Fibroblast of lung (primary cell): ENCODE measurements around the gene PRKCA. TPM values are rescaled to one million over a fixed set of nuclear protein-coding genes. Genes with fewer than 3 reads are reported as not detected.

Source experiments
- DNase-seq, 2 donors: peaks; one replicate each; pipeline versions ENCODE4 v3.0.0 to v3.0.0-alpha.2; 2010; ENCODE audit warnings: low read depth in 2 of 2
- H2AFZ ChIP-seq: 2 replicates; pipeline ENCODE4 v1.5.1; 2012; ENCODE audit warnings: low read length, control low read depth, inconsistent platforms
- H3K27ac ChIP-seq: 2 replicates; pipeline ENCODE4 v1.5.1; 2011; ENCODE audit warnings: low read length, control low read depth; ENCODE audit not compliant: insufficient read depth
- H3K27me3 ChIP-seq: 2 replicates; pipeline ENCODE4 v1.5.1; 2011; ENCODE audit warnings: mild to moderate bottlenecking, low read length; ENCODE audit not compliant: control insufficient read depth, insufficient read depth
- H3K36me3 ChIP-seq: 2 replicates; pipeline ENCODE4 v1.5.1; 2011; ENCODE audit warnings: low read length; ENCODE audit not compliant: control insufficient read depth, insufficient read depth
- H3K4me1 ChIP-seq: 2 replicates; pipeline ENCODE4 v1.5.1; 2011; ENCODE audit warnings: low read length; ENCODE audit not compliant: control insufficient read depth, insufficient read depth; ENCODE audit errors: extremely low read depth
- H3K4me2 ChIP-seq: 2 replicates; pipeline ENCODE4 v1.5.1; 2011; ENCODE audit warnings: low read length, control low read depth; ENCODE audit not compliant: insufficient read depth; ENCODE audit errors: extremely low read depth
- H3K4me3 ChIP-seq, 4 experiments: fragments of 200-600 bp in 1 of 4; sonication (generic) in 1 of 4; replicated peaks in 1 of 4; 2 replicates each; pipeline ENCODE4 v1.5.1; 2011 to 2016; ENCODE audit warnings: low read length in 4 of 4, low read depth in 3 of 4, mild to moderate bottlenecking in 3 of 4, control low read depth in 2 of 4, inconsistent platforms in 1 of 4, mixed read lengths in 1 of 4; ENCODE audit not compliant: insufficient read depth in 1 of 4; ENCODE audit errors: control extremely low read depth in 1 of 4
- H3K79me2 ChIP-seq: 2 replicates; pipeline ENCODE4 v1.5.1; 2012; ENCODE audit warnings: mild to moderate bottlenecking, low read length, inconsistent platforms; ENCODE audit not compliant: control insufficient read depth, insufficient read depth
- H3K9ac ChIP-seq: 2 replicates; pipeline ENCODE4 v1.5.1; 2011; ENCODE audit warnings: mild to moderate bottlenecking, low read length, control low read depth; ENCODE audit not compliant: insufficient read depth
- H3K9me3 ChIP-seq: 2 replicates; pipeline ENCODE4 v1.5.1; 2012; ENCODE audit warnings: low read depth, low read length; ENCODE audit not compliant: control insufficient read depth, insufficient read depth
- H4K20me1 ChIP-seq: 2 replicates; pipeline ENCODE4 v1.5.1; 2011; ENCODE audit warnings: low read length; ENCODE audit not compliant: control insufficient read depth, insufficient read depth; ENCODE audit errors: extremely low read depth
- EZH2 ChIP-seq: IDR thresholded peaks from 2 replicates; pipeline ENCODE4 v1.5.1; 2012; ENCODE audit warnings: low read length, control low read depth, mild to moderate bottlenecking; ENCODE audit errors: missing control alignments
- polyA plus RNA-seq, 2 donors: library from polyadenylated mRNA; depleted of rRNA in 1 of 2; stranded (reverse) in 1 of 2; unstranded in 1 of 2; fragments of >200 nt; gene quantifications; 2 replicates each; pipeline ENCODE4 v1.2.1, GENCODE V29; 2011 to 2012; ENCODE audit warnings: missing spikeins in 1 of 2
- total RNA-seq: library from RNA; depleted of rRNA; stranded (reverse); fragments of >200 nt; gene quantifications from 2 replicates; pipeline ENCODE4 v1.2.1, GENCODE V29; 2014
- TF ChIP-seq, protein P1 (sequence below), 2 donors: IDR thresholded peaks in 1 of 2; conservative IDR thresholded peaks in 1 of 2; 1 replicate in 1 of 2; 2 replicates in 1 of 2; pipeline ENCODE4 v1.5.1; 2011 to 2012; ENCODE audit warnings: low read length in 2 of 2, control low read depth in 1 of 2, inconsistent platforms in 1 of 2, low read depth in 1 of 2, mild to moderate bottlenecking in 1 of 2

PRKCA gene
- total and polyA plus RNA-seq, 2 donors (not counting 1 experiment from before 2014, with no cell fraction given) = 34.0 to 74.2 TPM

DNA sequence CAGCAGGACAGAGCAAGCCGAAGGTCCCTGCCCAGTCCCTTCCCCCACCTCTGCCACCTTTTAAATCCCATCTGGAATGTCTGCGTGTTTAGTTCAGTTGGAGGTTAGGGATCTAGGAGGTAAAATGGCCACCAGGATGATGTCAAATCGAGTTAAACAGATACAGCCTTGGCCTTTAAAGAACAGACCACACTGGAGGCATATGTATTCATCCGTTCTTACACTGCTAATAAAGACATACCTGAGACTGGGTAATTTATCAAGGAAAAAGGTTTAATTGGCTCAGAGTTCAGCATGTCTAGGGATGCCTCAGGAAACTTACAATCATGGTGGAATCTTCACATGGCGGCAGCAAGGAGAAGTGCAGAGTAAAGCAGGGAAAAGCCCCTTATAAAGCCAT, 364.7 kb downstream of the PRKCA start:
- no peak overlapping the region for H3K4me2 ChIP-seq
- no peaks in the 10 kb centered on the region for H3K79me2 ChIP-seq
- H3K4me3 ChIP-seq = no peak overlapping the region
- no peaks in the 10 kb centered on the region for H3K9me3 ChIP-seq
- H2AFZ ChIP-seq = no peak overlapping the region
- no peak for DNase-seq
- H3K9ac ChIP-seq = no peak overlapping the region
- H3K4me1 ChIP-seq = no peaks in the 10 kb centered on the region
- no peak overlapping the region for H3K27ac ChIP-seq
- H4K20me1 ChIP-seq = no peaks in the 10 kb centered on the region
- no peaks in the 10 kb centered on the region for H3K36me3 ChIP-seq
- no peak for TF ChIP-seq EZH2
- H3K27me3 ChIP-seq = no peaks in the 10 kb centered on the region

DNA sequence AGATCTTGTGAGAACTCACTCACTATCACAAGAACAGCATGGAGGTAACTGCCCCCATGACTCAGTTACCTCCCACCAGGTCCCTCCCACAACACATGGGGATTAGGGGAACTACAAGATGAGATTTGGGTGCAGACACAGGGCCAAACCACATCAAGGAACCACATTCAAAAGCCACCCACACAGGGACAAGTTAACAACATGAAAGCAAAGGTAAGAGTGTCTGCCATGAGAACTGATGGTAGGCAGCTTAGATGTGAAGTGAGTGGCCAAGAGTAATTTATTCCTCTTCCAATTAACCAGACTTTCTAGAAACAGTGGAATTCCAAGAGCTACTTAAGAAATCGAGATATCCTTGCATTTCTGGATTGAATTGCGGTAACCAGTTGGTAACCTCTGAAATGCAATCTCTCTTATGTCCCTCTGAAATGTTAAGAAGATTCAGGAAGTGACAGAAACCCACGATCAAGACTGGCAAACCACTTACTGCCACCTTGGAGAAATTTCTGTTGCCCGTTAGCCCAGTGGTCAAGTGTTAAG, 365.1 kb downstream of the PRKCA start:
- no peaks in the 10 kb centered on the region for H3K79me2 ChIP-seq
- H3K4me1 ChIP-seq = no peaks in the 10 kb centered on the region
- H3K27me3 ChIP-seq = no peaks in the 10 kb centered on the region
- no peaks in the 10 kb centered on the region for H4K20me1 ChIP-seq
- H3K4me3 ChIP-seq = no peak overlapping the region
- H3K9ac ChIP-seq = no peak overlapping the region
- no peaks in the 10 kb centered on the region for H3K36me3 ChIP-seq
- no peak for DNase-seq
- no peak overlapping the region for H3K27ac ChIP-seq
- H3K4me2 ChIP-seq = no peak overlapping the region
- H2AFZ ChIP-seq = no peak overlapping the region
- TF ChIP-seq, protein P1, sequence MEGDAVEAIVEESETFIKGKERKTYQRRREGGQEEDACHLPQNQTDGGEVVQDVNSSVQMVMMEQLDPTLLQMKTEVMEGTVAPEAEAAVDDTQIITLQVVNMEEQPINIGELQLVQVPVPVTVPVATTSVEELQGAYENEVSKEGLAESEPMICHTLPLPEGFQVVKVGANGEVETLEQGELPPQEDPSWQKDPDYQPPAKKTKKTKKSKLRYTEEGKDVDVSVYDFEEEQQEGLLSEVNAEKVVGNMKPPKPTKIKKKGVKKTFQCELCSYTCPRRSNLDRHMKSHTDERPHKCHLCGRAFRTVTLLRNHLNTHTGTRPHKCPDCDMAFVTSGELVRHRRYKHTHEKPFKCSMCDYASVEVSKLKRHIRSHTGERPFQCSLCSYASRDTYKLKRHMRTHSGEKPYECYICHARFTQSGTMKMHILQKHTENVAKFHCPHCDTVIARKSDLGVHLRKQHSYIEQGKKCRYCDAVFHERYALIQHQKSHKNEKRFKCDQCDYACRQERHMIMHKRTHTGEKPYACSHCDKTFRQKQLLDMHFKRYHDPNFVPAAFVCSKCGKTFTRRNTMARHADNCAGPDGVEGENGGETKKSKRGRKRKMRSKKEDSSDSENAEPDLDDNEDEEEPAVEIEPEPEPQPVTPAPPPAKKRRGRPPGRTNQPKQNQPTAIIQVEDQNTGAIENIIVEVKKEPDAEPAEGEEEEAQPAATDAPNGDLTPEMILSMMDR (conservative IDR thresholded peaks at IDR 0.05 in 1 of 2, IDR thresholded peaks at IDR 0.05 in 1 of 2; ENCODE audit: low read depth in 1 of 2, low read length in 2 of 2) = no peak
- H3K9me3 ChIP-seq = no peaks in the 10 kb centered on the region

DNA sequence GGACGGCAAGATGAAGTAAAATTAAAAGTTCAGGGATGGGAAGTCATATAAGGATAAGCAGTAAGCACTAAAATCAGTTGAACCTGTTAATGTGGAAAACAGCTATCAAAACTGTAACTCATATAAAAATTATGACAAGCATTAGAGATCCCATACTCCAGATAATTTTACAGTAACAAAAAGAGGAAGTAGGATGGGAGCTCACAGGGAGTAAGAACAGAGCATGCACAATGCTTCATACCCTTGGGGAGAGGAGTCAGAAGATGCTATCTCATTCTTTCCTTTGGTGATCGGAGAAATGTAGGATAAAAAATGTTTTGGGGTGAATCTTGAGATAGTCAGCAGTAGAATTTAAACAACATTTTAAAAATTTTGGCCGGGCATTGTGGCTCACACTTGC, 367.8 kb downstream of the PRKCA start:
- no peaks in the 10 kb centered on the region for H4K20me1 ChIP-seq
- no peaks in the 10 kb centered on the region for H3K36me3 ChIP-seq
- TF ChIP-seq, protein P1 (conservative IDR thresholded peaks at IDR 0.05 in 1 of 2, IDR thresholded peaks at IDR 0.05 in 1 of 2; ENCODE audit: low read depth in 1 of 2, low read length in 2 of 2) = no peak
- no peak for TF ChIP-seq EZH2
- H3K4me2 ChIP-seq = no peak overlapping the region
- no peaks in the 10 kb centered on the region for H3K9me3 ChIP-seq
- no peaks in the 10 kb centered on the region for H3K27me3 ChIP-seq
- peaks cover 2% of the 10 kb centered on the region for H3K4me1 ChIP-seq
- H3K27ac ChIP-seq = no peak overlapping the region
- H2AFZ ChIP-seq = no peak overlapping the region
- H3K9ac ChIP-seq = no peak overlapping the region
- DNase-seq = no peak
- H3K4me3 ChIP-seq = no peak overlapping the region
- no peaks in the 10 kb centered on the region for H3K79me2 ChIP-seq
